Neuronal stem cell (in vitro differentiated cells): ENCODE data around the gene OLFML2A.
A peak's percentile ranks its signal among the peaks of the same experiment; 100 is the strongest.

Experiments used
- DNase-seq: peaks from one replicate; pipeline ENCODE4 v3.0.0-alpha.2; 2013; ENCODE audit warnings: low spot score
- H2AFZ ChIP-seq: one replicate; pipeline ENCODE4 v1.6.1; 2013; ENCODE audit warnings: mild to moderate bottlenecking, low read length, inconsistent platforms
- H2AK5ac ChIP-seq: 2 replicates; pipeline ENCODE4 v1.6.1; 2013; ENCODE audit warnings: low read depth, mild to moderate bottlenecking, inconsistent platforms, low read length, moderate library complexity, mixed read lengths
- H2BK120ac ChIP-seq: 2 replicates; pipeline ENCODE4 v1.6.1; 2013; ENCODE audit warnings: low read depth, mild to moderate bottlenecking, inconsistent platforms, low read length, moderate library complexity, mixed read lengths
- H2BK12ac ChIP-seq: one replicate; pipeline ENCODE4 v1.6.1; 2013; ENCODE audit warnings: low read length, inconsistent platforms
- H2BK15ac ChIP-seq: 2 replicates; pipeline ENCODE4 v1.6.1; 2013; ENCODE audit warnings: mild to moderate bottlenecking, low read length, inconsistent platforms, mixed read lengths
- H2BK5ac ChIP-seq: one replicate; pipeline ENCODE4 v1.6.1; 2013; ENCODE audit warnings: inconsistent platforms, mild to moderate bottlenecking, low read length, moderate library complexity
- H3K14ac ChIP-seq: one replicate; pipeline ENCODE4 v1.6.1; 2013; ENCODE audit warnings: low read length, inconsistent platforms
- H3K18ac ChIP-seq: 2 replicates; pipeline ENCODE4 v1.6.1; 2013; ENCODE audit warnings: low read length, inconsistent platforms
- H3K23ac ChIP-seq: 2 replicates; pipeline ENCODE4 v1.6.1; 2013; ENCODE audit warnings: low read depth, mild to moderate bottlenecking, mixed read lengths, low read length, inconsistent platforms; ENCODE audit not compliant: poor library complexity
- H3K27ac ChIP-seq: replicated peaks from 3 replicates; pipeline ENCODE4 v1.5.1; 2013; ENCODE audit warnings: low read length, inconsistent platforms
- H3K27me3 ChIP-seq, 3 experiments: 2 replicates each; pipeline ENCODE4 v1.6.1; 2013; ENCODE audit warnings: low read length in 3 of 3, mild to moderate bottlenecking in 2 of 3, inconsistent platforms in 1 of 3, low read depth in 1 of 3, mixed read lengths in 1 of 3, moderate library complexity in 1 of 3; ENCODE audit not compliant: control insufficient read depth in 3 of 3, insufficient read depth in 3 of 3
- H3K36me3 ChIP-seq, 2 donors: replicated peaks in 1 of 2; 2 replicates each; pipeline ENCODE4 v1.6.1; 2013; ENCODE audit warnings: low read length in 2 of 2; ENCODE audit not compliant: control insufficient read depth in 2 of 2, insufficient read depth in 2 of 2
- H3K4ac ChIP-seq: 2 replicates; pipeline ENCODE4 v1.6.1; 2013; ENCODE audit warnings: inconsistent platforms, mild to moderate bottlenecking, low read length, moderate library complexity
- H3K4me1 ChIP-seq, 2 donors: 1 replicate in 1 of 2; 2 replicates in 1 of 2; pipeline ENCODE4 v1.6.1; 2013; ENCODE audit warnings: low read length in 2 of 2, low read depth in 1 of 2; ENCODE audit not compliant: control insufficient read depth in 2 of 2, insufficient read depth in 1 of 2
- H3K4me2 ChIP-seq: one replicate; pipeline ENCODE4 v1.6.1; 2013; ENCODE audit warnings: mild to moderate bottlenecking, low read length, inconsistent platforms; ENCODE audit not compliant: insufficient read depth, poor library complexity, severe bottlenecking
- H3K4me3 ChIP-seq, 2 donors: 2 replicates each; pipeline ENCODE4 v1.5.1; 2013; ENCODE audit warnings: low read length in 2 of 2, mild to moderate bottlenecking in 2 of 2, inconsistent platforms in 1 of 2, moderate library complexity in 1 of 2
- H3K79me1 ChIP-seq: one replicate; pipeline ENCODE4 v1.6.1; 2013; ENCODE audit warnings: low read depth, mild to moderate bottlenecking, inconsistent platforms, low read length, moderate library complexity
- H3K9ac ChIP-seq: one replicate; pipeline ENCODE4 v1.6.1; 2013; ENCODE audit warnings: mild to moderate bottlenecking, low read depth, low read length, inconsistent platforms; ENCODE audit not compliant: poor library complexity
- H3K9me3 ChIP-seq, 2 donors: replicated peaks in 1 of 2; 2 replicates each; pipeline versions ENCODE3 to v1.6.1; 2013; ENCODE audit warnings: low read length in 2 of 2, mild to moderate bottlenecking in 2 of 2, inconsistent platforms in 1 of 2, low read depth in 1 of 2, mixed read lengths in 1 of 2, moderate library complexity in 1 of 2; ENCODE audit not compliant: control insufficient read depth in 2 of 2, insufficient read depth in 1 of 2
- H4K8ac ChIP-seq: one replicate; pipeline ENCODE4 v1.6.1; 2013; ENCODE audit warnings: low read depth, mild to moderate bottlenecking, inconsistent platforms, low read length, moderate library complexity
- H4K91ac ChIP-seq: one replicate; pipeline ENCODE4 v1.6.1; 2013; ENCODE audit warnings: low read length, low read depth, mild to moderate bottlenecking, inconsistent platforms; ENCODE audit not compliant: poor library complexity
- WGBS, 2 donors: extraction: QIAGEN DNeasy Blood & Tissue Kit; methylation state at CpG; one replicate each; pipeline ENCODE4 v1.1.7; 2013; ENCODE audit warnings: missing lambda C conversion rate in 2 of 2, mixed read lengths in 1 of 2; ENCODE audit not compliant: insufficient read length in 2 of 2, insufficient replicate concordance in 1 of 2; ENCODE audit errors: extremely low coverage in 2 of 2; 5-methylcytosine and 5-hydroxymethylcytosine counted together

OLFML2A gene

GRCh38 chr9:124809741-124810500, 33.0 kb downstream of the OLFML2A start:
- Histone ChIP-seq H3K4me3 (peak overlapping the region in 1 of 2 donors; percentile 13), H3K4me2 (no peak overlapping the region), H3K14ac (no peak overlapping the region), H3K18ac (peak overlapping the region; percentile 90), H3K27me3 (no peaks in the 10 kb centered on the region), H3K27ac (no peak overlapping the region), H3K36me3 (no peaks in the 10 kb centered on the region), H2BK120ac (peak overlapping the region; percentile 97), H4K91ac (peak overlapping the region; percentile 75), H2AFZ (peak overlapping the region; percentile 81), H3K9me3 (peaks cover 0 to 5% of the 10 kb centered on the region in 2 donors), H2BK15ac (peak overlapping the region; percentile 96), H4K8ac (peak overlapping the region; percentile 87), H2BK12ac (peak overlapping the region; percentile 99), H3K4ac (peak overlapping the region; percentile 99), H3K9ac (peak overlapping the region; percentile 34), H3K4me1 (peaks cover 21 to 28% of the 10 kb centered on the region in 2 donors), H3K23ac (peak overlapping the region; percentile 98), H2BK5ac (peak overlapping the region; percentile 4), H3K79me1 (no peaks in the 10 kb centered on the region), H2AK5ac (peak overlapping the region; percentile 99)
- no peak for DNase-seq
- WGBS, 2 donors, result no CpG with 5 or more reads among the region's 60 CpGs

- H3K9ac ChIP-seq, result peak overlapping the region; percentile 1
- H3K27ac ChIP-seq, result peak overlapping the region; percentile 8
- H2AK5ac ChIP-seq, result peak overlapping the region; percentile 99
- H2AFZ ChIP-seq, result peak overlapping the region; percentile 81
- peaks cover 0 to 5% of the 10 kb centered on the region in 2 donors for H3K9me3 ChIP-seq
- H3K27me3 ChIP-seq, result no peaks in the 10 kb centered on the region
- WGBS, 2 donors, result no CpG with 5 or more reads among the region's 12 CpGs
- H3K4me2 ChIP-seq, result no peak overlapping the region
- H3K79me1 ChIP-seq, result no peaks in the 10 kb centered on the region
- peak overlapping the region; percentile 99 for H2BK12ac ChIP-seq
- H2BK120ac ChIP-seq, result peak overlapping the region; percentile 97
- peak overlapping the region; percentile 4 for H2BK5ac ChIP-seq
- H4K91ac ChIP-seq, result peak overlapping the region; percentile 74
- H4K8ac ChIP-seq, result no peak overlapping the region
- peak overlapping the region in 1 of 2 donors; percentile 9 for H3K4me3 ChIP-seq
- peak; percentile 54 for DNase-seq
- no peak overlapping the region for H3K4ac ChIP-seq
- peak overlapping the region; percentile 73 for H3K14ac ChIP-seq
- peak overlapping the region; percentile 90 for H3K18ac ChIP-seq
- no peaks in the 10 kb centered on the region for H3K36me3 ChIP-seq
- H3K23ac ChIP-seq, result peak overlapping the region; percentile 98
- peak overlapping the region; percentile 96 for H2BK15ac ChIP-seq
- peaks cover 21 to 28% of the 10 kb centered on the region in 2 donors for H3K4me1 ChIP-seq
These were observed 33.9 kb downstream of the OLFML2A start for GRCh38 chr9:124810663-124811355.

- no peak overlapping the region for H2BK120ac ChIP-seq
- H2BK15ac ChIP-seq, result no peak overlapping the region
- no peaks in the 10 kb centered on the region for H3K36me3 ChIP-seq
- H4K8ac ChIP-seq, result no peak overlapping the region
- H3K79me1 ChIP-seq, result no peaks in the 10 kb centered on the region
- no peak overlapping the region for H4K91ac ChIP-seq
- H3K9ac ChIP-seq, result no peak overlapping the region
- H3K4me3 ChIP-seq, result no peak overlapping the region
- H2AFZ ChIP-seq, result peak overlapping the region; percentile 66
- peaks cover 21 to 28% of the 10 kb centered on the region in 2 donors for H3K4me1 ChIP-seq
- no peak overlapping the region for H3K4me2 ChIP-seq
- no peak overlapping the region for H3K23ac ChIP-seq
- DNase-seq, result peak; percentile 32
- no peak overlapping the region for H3K18ac ChIP-seq
- peak overlapping the region; percentile 78 for H3K27ac ChIP-seq
- H3K27me3 ChIP-seq, result peaks cover 0 to 3% (median 0%) of the 10 kb centered on the region in 3 experiments
- WGBS, 2 donors, result no CpG with 5 or more reads among the region's 6 CpGs
- no peak overlapping the region for H2AK5ac ChIP-seq
- H2BK12ac ChIP-seq, result no peak overlapping the region
- no peak overlapping the region for H3K4ac ChIP-seq
- H3K14ac ChIP-seq, result no peak overlapping the region
- peaks cover 0 to 5% of the 10 kb centered on the region in 2 donors for H3K9me3 ChIP-seq
- no peak overlapping the region for H2BK5ac ChIP-seq
These were observed 35.5 kb downstream of the OLFML2A start for GRCh38 chr9:124812441-124812876.

- H4K91ac ChIP-seq, result no peak overlapping the region
- no peak overlapping the region for H3K23ac ChIP-seq
- H3K36me3 ChIP-seq, result no peaks in the 10 kb centered on the region
- no peak overlapping the region for H3K4me3 ChIP-seq
- peak overlapping the region; percentile 1 for H3K18ac ChIP-seq
- no peak overlapping the region for H3K4me2 ChIP-seq
- no CpG with 5 or more reads among the region's 7 CpGs for WGBS, 2 donors
- no peak overlapping the region for H2BK120ac ChIP-seq
- H2AK5ac ChIP-seq, result no peak overlapping the region
- H3K9me3 ChIP-seq, result peaks cover 0 to 5% of the 10 kb centered on the region in 2 donors
- H3K27me3 ChIP-seq, result peaks cover 0 to 3% (median 0%) of the 10 kb centered on the region in 3 experiments
- H3K14ac ChIP-seq, result no peak overlapping the region
- H3K27ac ChIP-seq, result peak overlapping the region; percentile 78
- peak overlapping the region; percentile 7 for H2BK5ac ChIP-seq
- DNase-seq, result no peak
- H4K8ac ChIP-seq, result no peak overlapping the region
- H3K79me1 ChIP-seq, result no peaks in the 10 kb centered on the region
- no peak overlapping the region for H2BK15ac ChIP-seq
- H3K4ac ChIP-seq, result no peak overlapping the region
- peaks cover 21 to 28% of the 10 kb centered on the region in 2 donors for H3K4me1 ChIP-seq
- H2BK12ac ChIP-seq, result no peak overlapping the region
- peak overlapping the region; percentile 66 for H2AFZ ChIP-seq
- no peak overlapping the region for H3K9ac ChIP-seq
These were observed 36.1 kb downstream of the OLFML2A start for GRCh38 chr9:124813041-124813440.
